ES-I3 (cell line): ENCODE results near the gene ARHGEF11.

Experiments used
- H3K36me3 ChIP-seq: 2 replicates; pipeline ENCODE4 v1.6.1; 2013; ENCODE audit warnings: mild to moderate bottlenecking, low read length, control low read depth, moderate library complexity; ENCODE audit not compliant: insufficient read depth
- H3K4me1 ChIP-seq: 2 replicates; pipeline ENCODE4 v1.6.1; 2013; ENCODE audit warnings: mild to moderate bottlenecking, control low read depth, low read length; ENCODE audit not compliant: insufficient read depth
- H3K9ac ChIP-seq: 2 replicates; pipeline ENCODE4 v1.6.1; 2013; ENCODE audit warnings: low read depth, mild to moderate bottlenecking, low read length, moderate library complexity
- H3K9me3 ChIP-seq: 2 replicates; pipeline ENCODE4 v1.6.1; 2013; ENCODE audit warnings: mild to moderate bottlenecking, low read length, moderate library complexity; ENCODE audit not compliant: control insufficient read depth, insufficient read depth

ARHGEF11 gene

GRCh38 chr1:157032303-157032702 lies 13.2 kb downstream of the ARHGEF11 start:
- Histone ChIP-seq H3K9ac (no peak overlapping the region), H3K4me1 (peaks cover 11% of the 10 kb centered on the region), H3K9me3 (no peaks in the 10 kb centered on the region), H3K36me3 (no peaks in the 10 kb centered on the region)

GRCh38 chr1:157030728-157031127 lies 14.8 kb downstream of the ARHGEF11 start:
- Histone ChIP-seq H3K9me3 (no peaks in the 10 kb centered on the region), H3K36me3 (no peaks in the 10 kb centered on the region), H3K9ac (no peak overlapping the region), H3K4me1 (peaks cover 11% of the 10 kb centered on the region)

- Histone ChIP-seq H3K36me3 (no peaks in the 10 kb centered on the region), H3K9me3 (no peaks in the 10 kb centered on the region; the same call in 1 of the 2 replicates), H3K9ac (no peak overlapping the region), H3K4me1 (peaks cover 1% of the 10 kb centered on the region; the same call in 1 of the 2 replicates)
These were observed 16.9 kb downstream of the ARHGEF11 start for GRCh38 chr1:157028674-157029073.

GRCh38 chr1:157025856-157026255 lies 19.7 kb downstream of the ARHGEF11 start:
- Histone ChIP-seq H3K9ac (no peak overlapping the region), H3K4me1 (no peaks in the 10 kb centered on the region), H3K9me3 (no peaks in the 10 kb centered on the region; the same call in 1 of the 2 replicates), H3K36me3 (no peaks in the 10 kb centered on the region)

GRCh38 chr1:157025385-157025784 lies 20.2 kb downstream of the ARHGEF11 start:
- Histone ChIP-seq H3K9me3 (no peaks in the 10 kb centered on the region; the same call in 1 of the 2 replicates), H3K36me3 (no peaks in the 10 kb centered on the region), H3K9ac (no peak overlapping the region), H3K4me1 (no peaks in the 10 kb centered on the region)

- Histone ChIP-seq H3K9ac (no peak overlapping the region), H3K4me1 (no peaks in the 10 kb centered on the region), H3K9me3 (no peaks in the 10 kb centered on the region; the same call in 1 of the 2 replicates), H3K36me3 (no peaks in the 10 kb centered on the region)
These were observed 23.9 kb downstream of the ARHGEF11 start for GRCh38 chr1:157021688-157022087.

- H3K9me3 ChIP-seq: no peaks in the 10 kb centered on the region; the same call in 1 of the 2 replicates
- no peaks in the 10 kb centered on the region for H3K4me1 ChIP-seq
- no peak overlapping the region for H3K9ac ChIP-seq
- no peaks in the 10 kb centered on the region for H3K36me3 ChIP-seq
These were observed 26.1 kb downstream of the ARHGEF11 start for GRCh38 chr1:157019457-157019856.

GRCh38 chr1:157011845-157012244 lies 33.7 kb downstream of the ARHGEF11 start:
- Histone ChIP-seq H3K9me3 (no peaks in the 10 kb centered on the region), H3K4me1 (peaks cover 5% of the 10 kb centered on the region; the same call in 1 of the 2 replicates), H3K36me3 (no peaks in the 10 kb centered on the region), H3K9ac (no peak overlapping the region)

- Histone ChIP-seq H3K9ac (no peak overlapping the region), H3K36me3 (no peaks in the 10 kb centered on the region), H3K4me1 (peaks cover 24% of the 10 kb centered on the region)
These were observed 37.0 kb downstream of the ARHGEF11 start for GRCh38 chr1:157008502-157008901.

GRCh38 chr1:157007306-157007705 lies 38.2 kb downstream of the ARHGEF11 start:
- Histone ChIP-seq H3K36me3 (no peaks in the 10 kb centered on the region), H3K9me3 (no peaks in the 10 kb centered on the region), H3K9ac (no peak overlapping the region), H3K4me1 (peaks cover 35% of the 10 kb centered on the region)

More at GRCh38 chr1:157008502-157008901, 37.0 kb downstream of the ARHGEF11 start:
- H3K9me3 ChIP-seq: no peaks in the 10 kb centered on the region

GRCh38 chr1:157006676-157007075 lies 38.9 kb downstream of the ARHGEF11 start:
- Histone ChIP-seq H3K36me3 (no peaks in the 10 kb centered on the region), H3K9me3 (no peaks in the 10 kb centered on the region)

GRCh38 chr1:157005965-157006364 lies 39.6 kb downstream of the ARHGEF11 start:
- Histone ChIP-seq H3K36me3 (no peaks in the 10 kb centered on the region), H3K9me3 (no peaks in the 10 kb centered on the region), H3K9ac (no peak overlapping the region), H3K4me1 (peaks cover 44% of the 10 kb centered on the region)

More at GRCh38 chr1:157006676-157007075, 38.9 kb downstream of the ARHGEF11 start:
- Histone ChIP-seq H3K4me1 (peaks cover 37% of the 10 kb centered on the region), H3K9ac (no peak overlapping the region)

GRCh38 chr1:157004806-157005205 lies 40.7 kb downstream of the ARHGEF11 start:
- Histone ChIP-seq H3K4me1 (peaks cover 48% of the 10 kb centered on the region), H3K9ac (no peak overlapping the region), H3K9me3 (no peaks in the 10 kb centered on the region), H3K36me3 (no peaks in the 10 kb centered on the region)

- no peaks in the 10 kb centered on the region for H3K9me3 ChIP-seq
- H3K36me3 ChIP-seq: no peaks in the 10 kb centered on the region
- H3K9ac ChIP-seq: no peak overlapping the region
- H3K4me1 ChIP-seq: peaks cover 48% of the 10 kb centered on the region
These were observed 41.2 kb downstream of the ARHGEF11 start for GRCh38 chr1:157004327-157004726.

GRCh38 chr1:157001304-157001703 lies 44.2 kb downstream of the ARHGEF11 start:
- Histone ChIP-seq H3K4me1 (peaks cover 49% of the 10 kb centered on the region), H3K9ac (no peak overlapping the region), H3K36me3 (no peaks in the 10 kb centered on the region), H3K9me3 (no peaks in the 10 kb centered on the region)

- H3K4me1 ChIP-seq: peaks cover 49% of the 10 kb centered on the region
- no peaks in the 10 kb centered on the region for H3K36me3 ChIP-seq
- no peak overlapping the region for H3K9ac ChIP-seq
- H3K9me3 ChIP-seq: no peaks in the 10 kb centered on the region
These were observed 44.9 kb downstream of the ARHGEF11 start for GRCh38 chr1:157000686-157001085.
